ENCODE measurements around the gene HMCES. TPM values are rescaled to one million over a fixed set of nuclear protein-coding genes. Genes with fewer than 3 reads are reported as not detected.

The HMCES gene
- total and polyA plus RNA-seq, 2 of the 13 experiments (the other 11 are each of a cell fraction or from before 2014, with no cell fraction given): 16.1 to 37.5 TPM

- no peak for TF ChIP-seq MAFK (conservative IDR thresholded peaks at IDR 0.05 in 1 of 2, IDR thresholded peaks at IDR 0.05 in 1 of 2; ENCODE audit: low read length in 2 of 2)
- no peak for TF ChIP-seq ZNF354B (CRISPR knock-in tag; IDR thresholded peaks at IDR 0.05)
- peak; percentile 100 for TF ChIP-seq HNRNPK (IDR thresholded peaks at IDR 0.05; ENCODE audit: low read depth, low read length, poor library complexity, severe bottlenecking)
- TF ChIP-seq YY1 (IDR thresholded peaks at IDR 0.05; ENCODE audit: insufficient read depth, insufficient replicate concordance, low read depth, low read length): peak; percentile 11
- no peak for TF ChIP-seq ARNTL (CRISPR knock-in tag; IDR thresholded peaks at IDR 0.05)
- TF ChIP-seq ZNF550 (CRISPR knock-in tag; IDR thresholded peaks at IDR 0.05; ENCODE audit: borderline replicate concordance): 0 out of 2 replicates have a peak, but pooled peaks have one; percentile 50
- TF ChIP-seq ZNF747 (CRISPR knock-in tag; IDR thresholded peaks at IDR 0.05; ENCODE audit: borderline replicate concordance): peak; percentile 71; the same call in 1 of the 2 replicates
- TF ChIP-seq PRMT3 (CRISPR knock-in tag; IDR thresholded peaks at IDR 0.05; ENCODE audit: borderline replicate concordance, low read depth): no peak; the same call in 1 of the 2 replicates
- TF ChIP-seq TFDP2 (CRISPR knock-in tag; IDR thresholded peaks at IDR 0.05): peak; percentile 92
- TF ChIP-seq ZNF891 (CRISPR knock-in tag; IDR thresholded peaks at IDR 0.05): peak; percentile 44; the same call in 1 of the 2 replicates
- no peak for TF ChIP-seq PPARG (CRISPR knock-in tag; conservative IDR thresholded peaks at IDR 0.05)
- peak in 1 of 2 experiments; percentile 70; a peak in 1 of 4 replicates for TF ChIP-seq POLR2A (IDR thresholded peaks at IDR 0.05; ENCODE audit: insufficient read depth in 1 of 2, low read depth in 2 of 2, low read length in 2 of 2)
- peak; percentile 73; the same call in 1 of the 2 replicates for TF ChIP-seq HINFP (CRISPR knock-in tag; IDR thresholded peaks at IDR 0.05; ENCODE audit: low read depth)
- peak; percentile 44; the same call in 1 of the 2 replicates for TF ChIP-seq ZNF572 (CRISPR knock-in tag; IDR thresholded peaks at IDR 0.05)
- peak; percentile 99 for TF ChIP-seq KDM2A (CRISPR knock-in tag; IDR thresholded peaks at IDR 0.05; ENCODE audit: borderline replicate concordance, low read depth)
- TF ChIP-seq KDM1A (CRISPR knock-in tag; IDR thresholded peaks at IDR 0.05): no peak
- peak; percentile 70 for TF ChIP-seq MAX (IDR thresholded peaks at IDR 0.05)
- no peak for TF ChIP-seq RELA (CRISPR knock-in tag; IDR thresholded peaks at IDR 0.05)
- no peak for TF ChIP-seq SP2 (CRISPR knock-in tag; IDR thresholded peaks at IDR 0.05)
- TF ChIP-seq PCBP2 (optimal IDR thresholded peaks at IDR 0.05; ENCODE audit: low read depth, low read length, poor library complexity, severe bottlenecking): no peak
- TF ChIP-seq ATF7 (IDR thresholded peaks at IDR 0.05): no peak
- TF ChIP-seq ATF7 (CRISPR knock-in tag; IDR thresholded peaks at IDR 0.05): 0 out of 2 replicates have a peak, but pooled peaks have one; percentile 37
- 0 out of 2 replicates have a peak, but pooled peaks have one; percentile 24 for TF ChIP-seq ZNF780A (CRISPR knock-in tag; IDR thresholded peaks at IDR 0.05)
- TF ChIP-seq ZNF644 (CRISPR knock-in tag; IDR thresholded peaks at IDR 0.05; ENCODE audit: low read depth): no peak
- peak; percentile 88 for TF ChIP-seq POLR2AphosphoS2 (IDR thresholded peaks at IDR 0.05; ENCODE audit: low read depth, low read length)
- no peak for TF ChIP-seq HNRNPL (IDR thresholded peaks at IDR 0.05; ENCODE audit: low read depth, low read length)
- TF ChIP-seq GATAD2A (CRISPR knock-in tag; IDR thresholded peaks at IDR 0.05): no peak
- no peak for TF ChIP-seq YEATS4 (CRISPR knock-in tag; IDR thresholded peaks at IDR 0.05; ENCODE audit: borderline replicate concordance)
- no peak for TF ChIP-seq ZNF20 (CRISPR knock-in tag; IDR thresholded peaks at IDR 0.05)
- 0 out of 2 replicates have a peak, but pooled peaks have one; percentile 41 for TF ChIP-seq ESRRA (CRISPR knock-in tag; IDR thresholded peaks at IDR 0.05; ENCODE audit: low read depth)
- peak; percentile 54; the same call in 1 of the 2 replicates for TF ChIP-seq ZNF350 (CRISPR knock-in tag; IDR thresholded peaks at IDR 0.05; ENCODE audit: borderline replicate concordance, low read depth)
These were observed at the start of gene HMCES (continued) for GRCh38 chr3:129278439-129278965.
